GM12878 (cell line): ENCODE data around the gene NANOG. TPM values are rescaled to one million over a fixed set of nuclear protein-coding genes. Genes with fewer than 3 reads are reported as not detected.
"Not testable (repeated sequence)": the region's sequence is repeated elsewhere in the genome, so short reads cannot be mapped to it uniquely, and the experiment has no call there.

ENCODE experiments used
- ATAC-seq: fragments of 200-7000 bp; cut with Tn5 transposase; 3 replicates; pipeline ENCODE4 v1.9.1; 2020; ENCODE audit warnings: mild to moderate bottlenecking, moderate library complexity
- BruUV-seq: library from RNA; stranded (reverse); fragments of 400-500 nt; replicated peaks from 2 replicates; lab custom pipeline; 2021; lab: Mats Ljungman, UMichigan
- CTCF ChIA-PET: fragments of 300-600 bp; sonication (Branson Sonifier 250); formaldehyde crosslinking; extraction: SDS; loops from one replicate; lab custom pipeline; 2021; ENCODE audit warnings: inconsistent platforms; lab: Yijun Ruan, JAX
- POLR2A ChIA-PET: fragments of 350-600 bp; formaldehyde crosslinking; extraction: SDS; loops from one replicate; lab custom pipeline; 2021; ENCODE audit warnings: inconsistent platforms; lab: Charles Lee
- RAD21 ChIA-PET: fragments of 300-600 bp; sonication (Branson Sonifier 250); formaldehyde crosslinking; loops from one replicate; lab custom pipeline; 2023; ENCODE audit warnings: antibody characterized with exemption; ENCODE audit not compliant: unreplicated experiment; lab: Charles Lee
- SMC1A ChIA-PET: fragments of 300-600 bp; sonication (Branson Sonifier 250); formaldehyde crosslinking; loops from one replicate; lab custom pipeline; 2023; ENCODE audit not compliant: unreplicated experiment, uncharacterized antibody; lab: Charles Lee
- DNase-seq: peaks from one replicate; pipeline ENCODE4 v3.0.0-alpha.2; 2011; ENCODE audit warnings: low read depth, low spot score
- FAIRE-seq: peaks from 3 replicates; lab custom pipeline; 2011; peaks lifted over from hg19 to GRCh38; lab: Jason Lieb, UNC
- H2AFZ ChIP-seq: 2 replicates; pipeline ENCODE4 v1.6.0; 2011; ENCODE audit warnings: low read depth, low read length, control low read depth; ENCODE audit not compliant: control insufficient read depth
- H3K27ac ChIP-seq: 2 replicates; pipeline ENCODE4 v1.5.1; 2011; ENCODE audit warnings: control low read depth; ENCODE audit not compliant: control insufficient read depth, insufficient read depth
- H3K27me3 ChIP-seq, 2 experiments: replicated peaks in 1 of 2; 2 replicates each; pipeline versions ENCODE4 v1.6.0 to v1.6.1; 2011; ENCODE audit warnings: low read length in 1 of 2; ENCODE audit not compliant: control insufficient read depth in 2 of 2, insufficient read depth in 2 of 2
- H3K36me3 ChIP-seq, 2 experiments: 2 replicates each; pipeline ENCODE4 v1.5.1; 2011; ENCODE audit warnings: low read length in 1 of 2; ENCODE audit not compliant: control insufficient read depth in 2 of 2, insufficient read depth in 2 of 2
- H3K4me1 ChIP-seq: 2 replicates; pipeline ENCODE4 v1.6.1; 2011; ENCODE audit warnings: mild to moderate bottlenecking, low read length, moderate library complexity, mixed read lengths; ENCODE audit not compliant: control insufficient read depth, insufficient read depth
- H3K4me2 ChIP-seq: 2 replicates; pipeline ENCODE4 v1.6.0; 2011; ENCODE audit warnings: control low read depth; ENCODE audit not compliant: control insufficient read depth, insufficient read depth
- H3K4me3 ChIP-seq: fragments of 200-600 bp; sonication (generic); 2 replicates; pipeline ENCODE4 v1.5.1; 2016
- H3K79me2 ChIP-seq: 2 replicates; pipeline ENCODE4 v1.6.0; 2011; ENCODE audit warnings: low read length; ENCODE audit not compliant: control insufficient read depth, insufficient read depth
- H3K9ac ChIP-seq: 2 replicates; pipeline ENCODE4 v1.8.0; 2011; ENCODE audit warnings: low read length, control low read depth, mixed read lengths; ENCODE audit not compliant: control insufficient read depth, insufficient read depth
- H3K9me3 ChIP-seq: replicated peaks from 3 replicates; pipeline ENCODE4 v1.5.1; 2011; ENCODE audit warnings: mild to moderate bottlenecking, low read length; ENCODE audit not compliant: control insufficient read depth, insufficient read depth
- H4K20me1 ChIP-seq: 2 replicates; pipeline ENCODE4 v1.6.0; 2011; ENCODE audit not compliant: control insufficient read depth, insufficient read depth
- CREM ChIP-seq: IDR thresholded peaks from 2 replicates; pipeline ENCODE4 v1.6.1; 2014; ENCODE audit warnings: antibody characterized with exemption, low read depth
- ESRRA ChIP-seq: IDR thresholded peaks from 2 replicates; pipeline ENCODE4 v1.6.1; 2012; ENCODE audit warnings: mild to moderate bottlenecking, low read length, improper control_type of control experiment
- IRF4 ChIP-seq: IDR thresholded peaks from 2 replicates; pipeline ENCODE4 v1.6.1; 2011; ENCODE audit warnings: low read depth, low read length
- NR2C1 ChIP-seq: fragments of 450-650 bp; IDR thresholded peaks from 2 replicates; pipeline ENCODE4 v1.6.1; 2017; ENCODE audit warnings: antibody characterized with exemption, mild to moderate bottlenecking, moderate library complexity
- RAD51 ChIP-seq: fragments of 450-650 bp; IDR thresholded peaks from 2 replicates; pipeline ENCODE4 v1.6.1; 2016; ENCODE audit warnings: moderate library complexity, mild to moderate bottlenecking, inconsistent platforms
- SMC3 ChIP-seq: IDR thresholded peaks from 2 replicates; pipeline ENCODE4 v1.6.1; 2011; ENCODE audit warnings: low read length, improper control_type of control experiment, borderline replicate concordance
- SREBF2 ChIP-seq: IDR thresholded peaks from 2 replicates; pipeline ENCODE4 v1.6.1; 2012; ENCODE audit warnings: mild to moderate bottlenecking, low read length
- SRF ChIP-seq, 2 experiments: IDR thresholded peaks; 2 replicates each; pipeline ENCODE4 v1.6.1; 2011; ENCODE audit warnings: low read depth in 2 of 2, low read length in 2 of 2, mild to moderate bottlenecking in 1 of 2, moderate library complexity in 1 of 2
- WGBS: methylation state at CpG from one replicate; pipeline ENCODE4 v1.1.6; 2016; ENCODE audit warnings: low lambda C conversion rate; ENCODE audit not compliant: insufficient replicate concordance, insufficient coverage; ENCODE audit errors: missing lambda C conversion rate; 5-methylcytosine and 5-hydroxymethylcytosine counted together
- in situ Hi-C: fragments of 300-500 bp; cut with MboI; formaldehyde crosslinking; loops from 9 replicates; pipeline ENCODE4 v1.14.3; 2018; ENCODE audit warnings: mixed read lengths
- intact Hi-C: fragments of 100-400 bp; cut with micrococcal nuclease; formaldehyde crosslinking; loops from one replicate; pipeline ENCODE4 v1.14.2; 2022; ENCODE audit not compliant: unreplicated experiment
- polyA plus RNA-seq, 11 experiments: library from polyadenylated mRNA; depleted of rRNA in 4 of 11; unstranded in 6 of 11; stranded (reverse) in 5 of 11; fragments of >200 nt; fragmentation: Nextera tagmentation in 4 of 11; fragmentation: Illumina TruSeq in 1 of 11; extraction: Ambion mirVana in 4 of 11; extraction: Trizol in 1 of 11; gene quantifications; 1 replicate in 1 of 11; 2 replicates in 10 of 11; pipeline versions ENCODE4 v1.2.1 to v1.2.3, GENCODE V29; 2011 to 2016; ENCODE audit warnings: inconsistent platforms in 2 of 11, missing spikeins in 2 of 11, low read depth in 1 of 11
- total RNA-seq, 4 experiments: library from RNA; depleted of rRNA in 3 of 4; stranded (reverse); fragments of >200 nt in 3 of 4; fragmentation: Illumina TruSeq in 1 of 4; extraction: Trizol in 1 of 4; gene quantifications; 2 replicates each; pipeline versions ENCODE4 v1.2.1 to v1.2.3, GENCODE V29; 2013 to 2021
- TF ChIP-seq, protein P1 (sequence below): fragments of 450-650 bp; conservative IDR thresholded peaks from 2 replicates; pipeline ENCODE4 v1.6.1; 2017; ENCODE audit warnings: mild to moderate bottlenecking, moderate library complexity
- TF ChIP-seq, protein P2 (sequence below): fragments of 450-650 bp; IDR thresholded peaks from 2 replicates; pipeline ENCODE4 v1.6.1; 2017; ENCODE audit warnings: low read depth, mild to moderate bottlenecking, moderate library complexity

Gene NANOG
- total and polyA plus RNA-seq, 10 of the 15 experiments (the other 5 are each of a cell fraction or from before 2014, with no cell fraction given): 0.51 TPM; not detected in 9

DNA sequence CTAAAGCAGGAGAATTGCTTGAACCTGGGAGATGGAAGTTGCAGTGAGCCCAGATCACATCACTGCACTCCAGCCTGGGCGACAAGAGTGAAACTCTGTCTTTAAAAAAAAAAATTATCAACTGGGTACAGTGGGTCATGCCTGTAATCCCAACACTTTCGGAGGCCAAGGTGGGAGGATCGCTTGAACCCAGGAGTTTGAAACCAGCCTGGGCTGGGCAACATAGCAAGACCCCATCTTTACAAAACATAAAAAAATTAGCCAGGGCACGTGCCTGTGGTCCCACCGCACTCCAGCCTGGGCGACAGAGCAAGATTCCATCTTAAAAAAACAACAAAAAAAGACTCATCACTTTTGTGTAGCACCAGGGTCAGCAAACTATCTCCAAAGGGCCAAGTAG is 7.1 kb upstream of the NANOG start:
- no TSS peak for BruUV-seq
- H3K4me2 ChIP-seq: no peak overlapping the region
- H3K27me3 ChIP-seq: no peaks in the 10 kb centered on the region
- no peak overlapping the region for H3K4me3 ChIP-seq
- no peak for DNase-seq
- SMC1A ChIA-PET: no interaction called here
- in situ Hi-C loops: no loop called here
- no peak overlapping the region for H3K9ac ChIP-seq
- H4K20me1 ChIP-seq: no peaks in the 10 kb centered on the region
- CTCF ChIA-PET: no interaction called here
- no peak overlapping the region for H2AFZ ChIP-seq
- no peaks in the 10 kb centered on the region for H3K79me2 ChIP-seq
- TF ChIP-seq ESRRA (no peak), IRF4 (no peak), SMC3 (no peak), SRF (IDR thresholded peaks at IDR 0.05; ENCODE audit: low read depth in 2 of 2, low read length in 2 of 2) (no peak), CREM (no peak), NR2C1 (no peak), RAD51 (no peak), SREBF2 (no peak)
- TF ChIP-seq, protein P1, sequence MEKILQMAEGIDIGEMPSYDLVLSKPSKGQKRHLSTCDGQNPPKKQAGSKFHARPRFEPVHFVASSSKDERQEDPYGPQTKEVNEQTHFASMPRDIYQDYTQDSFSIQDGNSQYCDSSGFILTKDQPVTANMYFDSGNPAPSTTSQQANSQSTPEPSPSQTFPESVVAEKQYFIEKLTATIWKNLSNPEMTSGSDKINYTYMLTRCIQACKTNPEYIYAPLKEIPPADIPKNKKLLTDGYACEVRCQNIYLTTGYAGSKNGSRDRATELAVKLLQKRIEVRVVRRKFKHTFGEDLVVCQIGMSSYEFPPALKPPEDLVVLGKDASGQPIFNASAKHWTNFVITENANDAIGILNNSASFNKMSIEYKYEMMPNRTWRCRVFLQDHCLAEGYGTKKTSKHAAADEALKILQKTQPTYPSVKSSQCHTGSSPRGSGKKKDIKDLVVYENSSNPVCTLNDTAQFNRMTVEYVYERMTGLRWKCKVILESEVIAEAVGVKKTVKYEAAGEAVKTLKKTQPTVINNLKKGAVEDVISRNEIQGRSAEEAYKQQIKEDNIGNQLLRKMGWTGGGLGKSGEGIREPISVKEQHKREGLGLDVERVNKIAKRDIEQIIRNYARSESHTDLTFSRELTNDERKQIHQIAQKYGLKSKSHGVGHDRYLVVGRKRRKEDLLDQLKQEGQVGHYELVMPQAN: no peak
- TF ChIP-seq, protein P2, sequence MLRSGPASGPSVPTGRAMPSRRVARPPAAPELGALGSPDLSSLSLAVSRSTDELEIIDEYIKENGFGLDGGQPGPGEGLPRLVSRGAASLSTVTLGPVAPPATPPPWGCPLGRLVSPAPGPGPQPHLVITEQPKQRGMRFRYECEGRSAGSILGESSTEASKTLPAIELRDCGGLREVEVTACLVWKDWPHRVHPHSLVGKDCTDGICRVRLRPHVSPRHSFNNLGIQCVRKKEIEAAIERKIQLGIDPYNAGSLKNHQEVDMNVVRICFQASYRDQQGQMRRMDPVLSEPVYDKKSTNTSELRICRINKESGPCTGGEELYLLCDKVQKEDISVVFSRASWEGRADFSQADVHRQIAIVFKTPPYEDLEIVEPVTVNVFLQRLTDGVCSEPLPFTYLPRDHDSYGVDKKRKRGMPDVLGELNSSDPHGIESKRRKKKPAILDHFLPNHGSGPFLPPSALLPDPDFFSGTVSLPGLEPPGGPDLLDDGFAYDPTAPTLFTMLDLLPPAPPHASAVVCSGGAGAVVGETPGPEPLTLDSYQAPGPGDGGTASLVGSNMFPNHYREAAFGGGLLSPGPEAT: no peak
- TF ChIP-seq, all 136 proteins: peak for 0
- ChIA-PET RAD21 (no interaction called here), POLR2A (no interaction called here)
- Histone ChIP-seq H3K9me3 (no peaks in the 10 kb centered on the region), H3K4me1 (no peaks in the 10 kb centered on the region), H3K27ac (no peak overlapping the region), H3K36me3 (no peaks in the 10 kb centered on the region)
- WGBS: 62% methylated on average over 6 of the region's 6 CpGs
- intact Hi-C loops: no loop called here
- ATAC-seq (no peak), FAIRE-seq (no peak)

DNA sequence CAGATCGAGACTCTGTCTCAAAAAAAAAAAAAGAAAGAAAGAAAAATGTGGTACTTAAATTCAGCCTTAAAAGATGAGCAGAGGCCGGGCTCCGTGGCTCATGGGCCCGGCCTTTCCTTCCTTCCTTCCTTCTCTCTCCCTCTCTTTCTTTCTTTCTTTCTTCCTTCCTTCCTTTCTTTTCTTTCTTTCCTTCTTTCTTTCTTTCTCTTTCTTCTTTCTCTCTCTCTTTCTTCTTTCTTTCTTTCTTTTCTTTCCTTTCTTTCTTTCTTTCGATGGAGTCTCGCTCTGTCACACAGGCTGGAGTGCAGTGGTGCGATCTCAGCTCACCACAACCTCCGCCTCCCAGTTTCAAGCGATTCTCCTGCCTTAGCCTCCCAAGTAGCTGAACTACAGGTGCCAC is 5.8 kb upstream of the NANOG start:
- H4K20me1 ChIP-seq, SMC1A ChIA-PET, FAIRE-seq, H3K9me3 ChIP-seq, H3K4me2 ChIP-seq, CTCF ChIA-PET, intact Hi-C loops, BruUV-seq, H3K9ac ChIP-seq, H3K4me1 ChIP-seq, H3K27ac ChIP-seq, in situ Hi-C loops, DNase-seq, H3K27me3 ChIP-seq, POLR2A ChIA-PET, H3K4me3 ChIP-seq, H2AFZ ChIP-seq, RAD21 ChIA-PET, ATAC-seq, H3K36me3 ChIP-seq, H3K79me2 ChIP-seq: not testable (repeated sequence)
- WGBS: 77% methylated on average over 8 of the region's 9 CpGs
